ELF-1 (cell line): ENCODE data around the gene PGS1.
"Not testable (repeated sequence)": the region's sequence is repeated elsewhere in the genome, so short reads cannot be mapped to it uniquely, and the experiment has no call there.

Source experiments
- DNase-seq: peaks from one replicate; pipeline ENCODE4 v3.0.0-alpha.2; 2016; ENCODE audit warnings: low read depth, low spot score

The PGS1 gene

DNA sequence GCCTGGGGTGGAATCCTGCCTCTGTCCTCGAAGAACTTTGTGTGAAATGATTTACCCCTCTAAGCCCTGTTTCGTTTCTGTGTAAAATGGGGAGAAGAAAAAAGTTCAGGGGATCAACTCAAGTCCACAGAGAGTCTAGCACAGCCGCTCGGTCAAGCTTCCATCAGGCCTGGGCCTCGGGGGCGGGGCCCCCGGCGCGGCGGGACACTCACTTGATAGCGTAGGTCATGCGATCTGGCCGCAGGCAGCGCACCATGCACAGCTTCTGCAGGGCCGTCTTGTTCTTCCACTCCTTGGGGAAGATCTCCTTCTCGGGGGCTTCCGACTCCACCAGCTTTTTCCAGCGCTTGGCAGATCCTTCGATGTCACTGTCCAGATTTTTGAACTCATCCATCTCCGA, 65.9 kb downstream of the PGS1 start:
- DNase-seq = no peak

DNA sequence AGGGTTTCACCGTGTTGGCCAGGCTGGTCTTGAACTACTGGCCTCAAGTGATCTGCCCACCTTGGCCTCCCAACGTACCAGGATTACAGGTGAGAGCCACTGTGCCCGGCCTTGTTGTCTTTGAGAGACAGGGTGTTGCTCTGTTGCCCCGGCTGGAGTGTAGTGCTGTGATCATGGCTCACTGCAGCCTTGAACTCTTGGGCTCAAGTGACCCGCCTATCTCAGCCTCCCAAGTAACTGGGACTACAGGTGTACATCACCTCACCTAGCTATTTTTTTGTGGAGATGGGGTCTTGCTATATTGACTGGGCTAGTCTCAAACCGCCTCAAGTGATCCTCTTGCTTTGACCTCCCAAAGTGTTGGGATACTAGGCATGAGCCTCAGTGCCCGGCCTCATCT, 68.4 kb downstream of the PGS1 start:
- DNase-seq = no peak

DNA sequence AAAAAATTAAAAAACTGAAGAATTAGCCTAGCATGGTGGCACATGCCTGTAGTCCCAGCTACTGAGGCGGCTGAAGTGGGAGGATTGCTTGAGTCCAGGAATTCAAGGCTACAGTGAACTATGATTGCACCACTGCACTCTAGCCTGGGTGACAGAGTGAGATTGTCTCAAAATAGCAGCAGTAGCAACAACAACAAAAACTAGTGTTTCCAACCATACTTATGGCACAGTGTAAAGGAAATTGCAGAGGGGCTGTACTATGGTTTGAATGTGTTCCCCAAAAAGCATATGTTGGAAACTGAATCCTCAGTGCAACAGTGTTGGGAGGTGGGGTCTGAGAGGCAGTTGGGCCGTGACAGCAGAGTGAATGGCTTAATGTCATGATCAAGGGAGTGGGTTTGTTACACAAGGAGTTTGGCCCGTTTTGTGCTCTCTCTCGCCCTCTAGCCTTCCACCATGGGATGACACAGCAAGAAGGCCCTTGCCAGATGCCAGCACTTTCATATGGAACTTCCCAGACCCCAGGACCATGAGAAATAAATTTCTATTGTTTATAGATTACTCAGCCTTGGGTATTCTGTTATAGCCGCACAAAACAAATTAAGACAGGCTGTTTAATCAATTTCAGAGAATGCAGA, 70.0 kb downstream of the PGS1 start:
- DNase-seq = no peak

DNA sequence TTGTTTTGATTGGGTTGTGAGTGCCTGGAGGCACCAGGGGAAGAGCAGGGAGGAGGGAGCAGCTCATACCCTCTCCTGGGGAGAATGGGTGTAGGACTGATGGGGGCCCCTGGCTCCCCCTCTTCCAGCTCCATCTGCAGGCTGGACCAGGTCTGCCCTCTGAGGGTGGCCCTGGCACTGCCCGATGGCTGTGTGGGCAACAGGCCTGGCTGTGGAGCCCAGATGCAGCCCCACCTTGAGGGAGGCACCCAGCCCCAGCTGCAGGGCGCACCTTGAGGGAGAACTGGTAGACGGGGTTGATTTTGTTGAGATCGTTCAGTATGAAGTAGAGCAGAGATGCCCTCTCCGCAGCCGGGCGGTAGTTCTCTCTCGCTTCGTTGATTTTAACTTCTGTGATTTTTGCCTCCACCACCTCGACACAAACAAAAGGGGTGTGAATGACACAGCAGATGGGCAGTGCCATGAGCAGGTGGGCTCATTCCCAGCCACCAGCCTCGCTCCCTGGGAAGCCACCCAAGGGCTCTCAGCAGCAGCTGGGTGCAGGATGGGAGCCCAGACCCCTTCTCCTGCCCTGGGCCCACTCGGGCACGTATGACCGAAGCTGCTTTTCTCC, 71.6 kb downstream of the PGS1 start:
- no peak for DNase-seq

DNA sequence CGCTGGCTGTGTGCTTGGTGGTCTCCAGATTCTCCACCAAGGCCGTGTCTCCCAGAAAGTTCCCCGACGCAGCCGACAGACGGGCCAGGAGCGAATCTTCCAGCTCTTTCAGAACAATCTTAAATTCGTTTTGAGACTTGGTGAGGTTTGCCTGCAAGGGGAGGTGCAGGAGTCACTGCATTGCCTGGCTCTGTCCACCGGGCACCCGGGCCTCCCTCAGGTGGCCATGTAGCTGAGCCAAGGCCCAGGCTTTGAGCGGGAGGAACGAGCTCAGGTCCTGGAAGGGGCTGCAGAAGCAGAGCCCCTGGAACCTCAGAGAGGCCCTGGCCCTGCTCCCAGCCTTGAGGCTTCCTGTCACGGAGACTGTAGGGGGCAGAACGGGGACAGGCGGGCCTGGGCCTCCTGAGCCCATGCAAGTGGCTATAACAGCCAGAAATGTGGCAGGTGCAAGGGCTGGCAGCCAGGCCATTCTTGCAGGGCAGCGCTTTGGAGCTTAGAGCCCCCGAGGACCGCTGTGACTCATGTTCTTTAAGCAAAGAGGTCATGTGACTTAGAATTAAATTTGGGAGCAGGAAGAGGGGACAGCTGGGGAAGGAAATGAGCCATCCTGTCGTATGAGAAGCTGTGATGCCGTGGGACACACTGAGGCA, 72.4 kb downstream of the PGS1 start:
- no peak for DNase-seq

DNA sequence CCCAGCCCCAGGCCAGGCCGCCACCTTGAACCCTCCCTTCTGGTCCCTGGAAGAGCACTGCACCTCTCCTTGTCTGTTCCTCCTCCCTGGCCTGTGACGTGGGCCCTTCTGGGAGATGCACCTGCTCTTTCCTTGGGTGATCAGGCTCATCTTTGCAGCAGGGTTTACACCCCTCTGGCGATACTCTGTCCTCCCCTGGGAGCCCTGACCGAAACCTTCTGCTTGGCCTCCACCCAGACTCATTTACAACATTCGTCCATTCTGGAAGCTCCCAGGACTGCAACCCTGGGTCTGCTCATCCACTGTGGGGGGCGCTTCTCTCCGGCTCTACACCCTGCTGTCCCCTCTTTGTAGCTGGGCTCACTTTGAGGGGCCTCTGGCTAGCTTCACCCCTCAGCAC, 73.3 kb downstream of the PGS1 start:
- no peak for DNase-seq

DNA sequence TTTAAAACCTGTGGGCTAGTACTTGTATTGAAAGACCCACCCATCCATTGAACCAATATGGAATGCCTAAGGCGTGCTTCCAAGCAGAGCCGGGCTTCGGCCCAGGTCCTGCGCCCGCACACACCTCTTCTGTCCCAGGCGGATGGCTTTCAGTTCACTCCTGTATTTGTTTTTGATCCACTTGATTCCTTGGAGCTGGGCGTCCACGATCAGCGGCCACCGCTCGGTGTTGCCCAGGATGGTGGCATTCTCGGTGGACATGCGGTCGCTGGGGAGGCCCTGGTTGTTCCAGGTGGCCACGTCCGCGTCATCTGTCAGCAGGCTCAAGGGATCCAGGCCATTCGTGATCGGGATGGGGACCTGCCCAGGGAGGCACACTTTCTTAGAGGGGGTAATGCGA, 75.9 kb downstream of the PGS1 start:
- no peak for DNase-seq

DNA sequence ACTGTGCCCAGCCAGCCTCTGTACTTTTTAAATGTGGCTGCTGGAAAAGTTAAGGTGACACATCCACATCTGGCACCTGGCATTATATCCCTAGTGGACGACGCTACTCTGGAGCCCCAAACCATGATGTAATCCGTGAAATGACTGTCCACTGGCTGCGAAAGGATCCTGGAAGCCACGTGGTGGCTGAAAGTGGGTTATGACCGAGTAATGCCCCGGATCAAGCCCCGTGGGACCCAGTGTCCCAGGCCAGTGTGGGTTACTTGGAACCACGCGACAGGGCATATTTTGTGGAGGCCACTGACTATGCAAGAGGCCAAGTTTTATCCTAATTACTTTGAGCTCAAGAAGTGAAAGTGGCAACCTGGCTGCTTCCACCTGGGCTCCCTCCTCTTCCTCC, 79.6 kb downstream of the PGS1 start:
- no peak for DNase-seq

DNA sequence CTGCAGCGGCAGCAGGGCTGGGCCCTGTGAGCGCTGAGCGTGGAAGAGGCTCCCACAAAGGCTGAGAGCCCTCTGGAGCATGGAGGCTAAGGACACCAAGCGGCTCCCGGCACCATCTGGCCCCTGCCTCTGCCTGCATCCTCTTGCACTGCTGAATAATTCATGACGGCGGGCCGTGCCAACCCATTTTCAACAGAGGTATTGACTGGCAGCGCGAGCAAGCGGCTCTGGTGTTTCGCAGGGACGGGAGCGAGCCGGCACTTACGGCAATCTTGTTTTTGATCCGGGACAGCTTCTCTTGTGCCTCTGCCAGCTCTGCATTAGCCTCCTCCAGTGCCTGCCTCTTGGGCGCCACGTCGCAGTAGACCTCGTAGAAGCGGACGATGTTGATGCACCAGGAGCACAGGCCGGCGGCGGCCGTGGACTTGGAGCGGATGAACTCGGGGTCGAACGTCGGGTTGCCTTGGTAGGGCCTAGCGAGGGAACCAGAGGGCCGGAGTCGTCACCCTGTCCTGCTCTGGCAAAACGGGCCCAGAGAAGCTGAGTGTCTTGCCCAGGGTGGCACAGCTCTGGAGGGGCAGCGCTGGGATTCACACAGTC, 80.4 kb downstream of the PGS1 start:
- DNase-seq = no peak

DNA sequence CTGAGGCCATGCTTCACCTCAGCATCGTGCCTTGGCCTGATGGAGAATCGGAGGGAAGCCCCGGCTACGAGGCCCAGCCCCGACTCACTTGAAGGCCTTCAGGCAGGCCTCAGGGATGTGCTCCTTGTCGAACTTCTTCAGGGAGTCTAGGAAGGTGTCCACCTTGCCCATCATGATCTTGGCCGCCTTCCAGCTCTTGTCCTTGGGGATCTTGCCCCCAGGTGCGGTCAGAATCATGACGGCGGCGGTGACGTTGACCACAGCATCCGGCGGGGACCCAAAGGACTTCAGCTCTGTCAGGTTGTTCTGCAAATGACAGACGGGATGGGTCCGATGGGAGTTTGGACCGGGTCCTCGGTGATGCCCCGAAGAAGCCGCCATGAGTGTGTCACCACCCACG, 81.2 kb downstream of the PGS1 start:
- no peak for DNase-seq

DNA sequence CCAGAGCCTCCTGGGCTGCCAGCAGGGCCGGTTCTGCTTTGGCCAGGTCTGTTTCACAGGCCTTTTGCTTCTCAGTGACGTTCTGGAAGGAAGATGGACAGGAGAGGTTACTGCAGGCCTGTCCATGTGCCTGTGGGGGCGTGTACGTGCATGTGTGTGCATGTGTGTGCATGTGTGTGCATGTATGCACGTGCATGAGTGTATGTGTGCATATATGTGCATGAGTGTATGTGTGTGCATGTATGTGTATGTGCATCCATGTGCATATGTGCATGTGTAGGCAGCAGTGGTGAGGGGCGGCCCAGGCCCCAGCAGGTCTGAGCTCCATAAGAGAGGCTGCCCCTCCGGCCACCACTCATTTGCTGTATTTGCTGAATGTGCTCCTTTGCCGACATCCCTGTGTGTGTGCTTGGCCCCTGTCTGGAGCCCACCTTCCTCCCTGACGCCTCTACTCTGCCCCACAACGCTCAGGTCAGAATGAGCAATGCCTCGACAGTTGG, 81.8 kb downstream of the PGS1 start:
- no peak for DNase-seq

DNA sequence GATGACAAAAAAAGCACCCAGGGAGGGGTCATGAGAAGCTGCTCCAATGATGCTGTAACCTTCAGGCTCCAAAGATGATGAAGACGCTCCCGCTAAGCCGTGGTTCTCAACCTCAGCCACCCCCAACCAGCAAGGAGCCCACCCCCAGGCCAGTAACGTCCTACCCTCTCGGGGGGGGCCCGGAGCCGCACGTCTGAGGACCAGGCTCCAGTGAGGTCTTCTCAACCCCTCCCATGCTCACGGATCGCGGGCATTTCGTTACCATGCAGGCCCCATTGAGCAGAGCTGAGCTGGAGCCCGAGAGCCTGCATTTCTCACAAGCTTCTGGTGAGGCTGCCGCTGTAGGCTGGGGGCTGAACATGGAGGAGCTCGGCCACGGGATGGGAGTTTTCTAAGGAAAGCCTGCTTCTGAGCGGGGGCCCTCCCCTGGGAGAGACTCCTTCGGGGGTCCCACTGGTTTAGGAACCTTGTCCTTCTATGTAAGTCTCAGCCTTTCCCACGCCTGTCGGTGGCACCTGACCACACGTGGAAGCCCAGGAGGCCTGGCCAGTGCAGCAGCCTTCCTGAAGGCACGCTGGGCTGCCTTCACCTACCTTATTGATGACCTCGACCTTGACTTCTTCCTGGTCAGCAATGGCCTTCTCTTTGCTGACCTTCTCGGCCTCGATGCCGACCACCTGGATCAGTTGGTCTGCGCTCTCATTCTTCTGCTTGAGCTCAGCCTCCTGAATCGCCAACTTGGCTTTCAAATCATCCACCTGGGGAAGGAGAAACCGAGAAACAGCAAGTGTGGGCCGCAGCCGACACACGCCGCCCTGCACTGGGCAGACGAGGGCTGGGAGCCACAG, 82.7 kb downstream of the PGS1 start:
- DNase-seq = no peak

DNA sequence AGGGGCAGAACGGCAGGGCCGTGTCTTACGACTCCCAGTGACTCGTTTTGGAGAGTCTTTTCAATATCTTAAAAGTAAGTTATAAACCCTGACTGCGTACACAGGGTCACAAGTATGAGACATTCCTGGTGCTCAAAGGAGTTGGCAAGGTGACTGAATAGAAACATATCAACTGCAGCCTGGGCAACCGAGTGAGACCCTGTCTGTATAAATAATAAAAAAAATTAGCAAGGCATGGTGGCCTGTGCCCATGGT, 83.3 kb downstream of the PGS1 start:
- no peak for DNase-seq

DNA sequence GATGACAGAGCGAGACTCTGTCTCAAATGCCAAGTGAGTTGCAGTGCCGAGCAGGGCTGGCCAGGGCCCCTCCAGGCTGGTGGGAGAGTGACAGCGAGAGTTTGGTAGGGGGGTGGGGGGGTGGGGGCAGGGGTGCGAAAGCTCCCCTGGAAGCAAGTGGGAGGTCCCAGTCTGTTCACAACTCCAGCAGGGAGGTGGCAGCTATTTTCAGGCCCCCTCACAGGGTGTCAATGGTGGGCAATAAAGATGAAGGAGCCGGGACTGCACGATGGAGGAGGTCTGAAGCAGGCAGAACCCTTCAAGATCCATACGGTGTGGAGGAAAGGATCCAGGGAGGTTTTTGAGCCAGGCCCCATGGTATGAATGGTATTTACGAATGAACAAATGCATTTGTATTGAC, 83.7 kb downstream of the PGS1 start:
- no peak for DNase-seq

DNA sequence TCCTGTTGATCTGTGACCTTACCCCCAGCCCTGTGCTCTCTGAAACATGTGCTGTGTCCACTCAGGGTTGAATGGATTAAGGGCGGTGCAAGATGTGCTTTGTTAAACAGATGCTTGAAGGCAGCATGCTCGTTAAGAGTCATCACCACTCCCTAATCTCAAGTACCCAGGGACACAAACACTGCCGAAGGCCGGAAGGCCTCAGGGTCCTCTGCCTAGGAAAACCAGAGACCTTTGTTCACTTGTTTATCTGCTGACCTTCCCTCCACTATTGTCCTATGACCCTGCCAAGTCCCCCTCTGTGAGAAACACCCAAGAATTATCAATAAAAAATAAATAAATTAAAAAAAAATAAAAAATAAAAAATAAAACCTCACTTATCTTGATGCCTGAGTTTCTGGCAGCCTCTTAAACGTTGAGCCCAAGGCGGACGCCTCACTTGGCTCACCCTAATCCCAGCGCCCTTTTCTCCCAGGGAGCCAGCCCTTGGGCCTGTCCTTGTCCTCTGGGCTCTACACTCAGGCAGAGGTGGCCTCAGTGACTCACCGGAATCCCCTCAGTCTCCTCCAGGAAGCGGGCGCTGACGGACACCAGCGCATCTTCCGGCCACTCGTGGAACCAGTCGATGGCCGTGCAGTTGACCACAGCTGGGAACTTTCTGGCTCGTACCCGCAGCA, 87.8 kb downstream of the PGS1 start:
- DNase-seq = not testable (repeated sequence)

DNA sequence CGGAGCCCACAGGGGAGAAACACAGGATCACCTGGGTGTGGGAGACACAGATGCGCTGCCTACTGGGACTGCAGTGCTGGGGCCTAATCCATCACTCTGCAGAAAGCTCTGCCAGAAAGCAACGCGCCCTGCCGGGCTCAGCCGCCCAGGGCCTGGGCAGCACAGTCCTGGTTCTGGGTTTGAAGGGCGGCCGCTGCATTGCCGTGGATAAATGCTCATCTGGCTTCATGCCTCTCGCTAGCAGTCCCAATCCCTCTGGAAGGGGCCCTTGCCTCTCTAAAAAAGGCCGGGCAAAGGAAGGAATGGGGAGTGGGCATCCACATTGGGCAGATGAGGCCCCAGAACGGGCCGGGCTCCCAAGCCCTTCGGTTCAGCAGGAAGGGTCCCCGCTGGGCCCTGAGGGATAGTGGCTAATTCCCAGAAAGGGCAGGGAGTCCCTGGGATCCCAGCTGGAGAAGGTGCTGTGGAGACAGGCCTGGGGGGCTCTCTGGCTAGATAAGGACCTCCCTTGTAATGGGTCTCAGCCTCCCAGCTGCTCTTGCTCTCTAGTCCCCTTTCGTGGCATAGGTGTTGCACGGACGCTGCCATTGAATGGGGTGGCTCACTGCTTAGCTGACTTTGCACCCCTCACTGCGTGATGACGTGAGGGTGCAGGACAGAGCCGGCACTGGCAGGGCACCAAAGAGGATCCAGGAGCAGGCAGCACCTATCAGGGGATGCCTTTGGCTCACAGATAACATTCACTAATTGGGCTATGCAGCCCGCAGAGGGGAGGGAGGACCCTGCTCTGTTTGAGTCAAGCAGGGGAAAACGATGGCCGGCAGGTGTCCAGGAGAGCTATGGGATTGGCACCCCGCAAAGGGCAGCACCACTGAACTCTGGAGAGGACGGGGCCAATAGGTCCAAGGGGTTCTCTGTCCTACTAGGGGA, 88.6 kb downstream of the PGS1 start:
- DNase-seq = no peak

DNA sequence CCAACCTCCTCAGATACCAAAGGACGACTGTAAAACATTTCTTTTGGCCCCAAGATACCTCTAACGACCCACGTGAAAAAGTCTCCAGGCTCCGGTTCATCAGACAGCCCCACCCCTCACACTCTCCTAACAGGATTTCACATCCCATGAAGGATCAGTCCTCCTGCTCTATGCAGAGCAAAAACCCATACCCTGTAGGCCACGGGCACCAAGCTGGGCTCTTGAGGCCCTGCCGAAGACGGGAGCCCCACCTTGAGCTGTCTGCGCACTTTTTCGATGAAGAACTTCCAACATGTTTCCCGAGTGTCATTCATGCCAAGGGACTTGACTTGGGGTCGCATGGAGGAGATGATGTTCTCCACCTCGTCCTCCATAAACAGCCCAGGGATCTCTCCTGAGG, 89.9 kb downstream of the PGS1 start:
- no peak for DNase-seq

DNA sequence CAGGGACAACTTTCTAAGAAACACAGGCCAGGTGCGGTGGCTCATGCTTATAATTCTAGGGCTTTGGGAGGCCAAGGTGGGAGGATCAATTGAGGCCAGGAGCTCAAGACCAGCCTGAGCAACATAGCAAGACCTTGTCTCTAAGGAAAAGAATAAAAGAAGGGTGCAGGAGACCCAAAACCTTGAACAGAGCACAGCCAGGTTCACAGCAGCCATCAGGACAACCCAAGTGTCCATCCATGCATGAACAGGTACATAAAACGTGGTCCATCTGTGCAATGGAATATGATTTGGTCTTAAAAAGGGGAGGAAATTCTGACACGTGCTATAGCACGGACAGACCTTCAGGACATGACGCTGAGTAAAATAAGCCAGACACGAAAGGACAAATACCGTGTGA, 91.0 kb downstream of the PGS1 start:
- no peak for DNase-seq

DNA sequence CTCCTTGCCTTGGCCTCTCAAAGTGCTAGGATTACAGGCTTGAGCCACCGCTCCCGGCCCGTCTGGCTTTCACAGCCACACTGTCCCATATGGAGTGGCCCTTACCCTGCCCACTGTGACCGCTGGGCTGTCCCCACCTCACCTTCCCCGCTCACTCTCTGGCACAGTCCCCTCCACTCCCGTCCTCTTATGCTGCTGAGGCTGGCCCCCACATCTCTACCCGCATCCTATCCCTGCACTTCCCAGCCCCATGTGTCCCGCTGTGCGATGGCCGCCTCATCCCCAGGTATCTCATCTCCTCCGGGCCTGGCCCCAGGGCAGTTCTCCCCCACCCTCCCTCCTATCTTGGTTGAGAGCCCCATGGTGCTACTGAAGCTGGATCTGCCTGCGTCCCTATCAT, 93.2 kb downstream of the PGS1 start:
- no peak for DNase-seq
